Measurements from ENCODE around the gene RLBP1. TPM values are rescaled to one million over a fixed set of nuclear protein-coding genes. Genes with fewer than 3 reads are reported as not detected.
"Not testable (repeated sequence)": the region's sequence is repeated elsewhere in the genome, so short reads cannot be mapped to it uniquely, and the experiment has no call there.

RLBP1 gene
- total and polyA plus RNA-seq, 7 donors, result 0.03 TPM; not detected in 6

- Histone ChIP-seq H3K36me3 (ENCODE audit: insufficient read depth in 1 of 2, low read depth in 1 of 2) (no peaks in the 10 kb centered on the region), H3K4me3 (peak within 1 kb of the TSS; percentile 79), H3K4me1 (peaks cover 8% of the 10 kb centered on the region), H3K27ac (no peak within 1 kb of the TSS), H3K27me3 (ENCODE audit: insufficient read depth in 3 of 3, low read length in 2 of 3) (no peaks in the 10 kb centered on the region), H3K9me3 (no peaks in the 10 kb centered on the region)
- peak; percentile 98 to 100 (median 100) for ATAC-seq
- WGBS, 3 donors, result 0 to 1% (median 1%) methylated on average over 69 of the region's 69 CpGs
- DNase-seq, result peak; percentile 94 to 98
- TF ChIP-seq CTCF (IDR thresholded peaks at IDR 0.05), result peak; percentile 41
- intact Hi-C loops (cut with DNase I), result no loop called here
These were observed 22.6 kb upstream of the RLBP1 start, which contains the start of gene FANCI for GRCh38 chr15:89243691-89244573. Gene FANCI, plus strand, starts transcription at chr15:89243979. Its CDS starts 3,669 bp downstream, at chr15:89247648.

GRCh38 chr15:89243046-89243690, 21.8 kb upstream of the RLBP1 start:
- WGBS, 3 donors, result 26 to 31% (median 29%) methylated on average over 20 of the region's 20 CpGs
- Histone ChIP-seq H3K4me1 (peaks cover 8% of the 10 kb centered on the region), H3K27ac (no peak overlapping the region), H3K4me3 (peak overlapping the region; percentile 79), H3K36me3 (ENCODE audit: insufficient read depth in 1 of 2, low read depth in 1 of 2) (no peaks in the 10 kb centered on the region), H3K27me3 (ENCODE audit: insufficient read depth in 3 of 3, low read length in 2 of 3) (no peaks in the 10 kb centered on the region), H3K9me3 (no peaks in the 10 kb centered on the region)
- intact Hi-C loops (cut with DNase I), result no loop called here
- peak in 3 of 4 donors; percentile 9 to 62 (median 25) for ATAC-seq
- TF ChIP-seq CTCF (IDR thresholded peaks at IDR 0.05), result no peak
- DNase-seq, result peak in 1 of 2 donors; percentile 57

GRCh38 chr15:89239883-89240810, 18.8 kb upstream of the RLBP1 start:
- H3K4me3 ChIP-seq; H3K36me3 ChIP-seq (ENCODE audit: insufficient read depth in 1 of 2, low read depth in 1 of 2); H3K27ac ChIP-seq; intact Hi-C loops (cut with DNase I); H3K4me1 ChIP-seq; H3K9me3 ChIP-seq; ATAC-seq; DNase-seq; H3K27me3 ChIP-seq (ENCODE audit: insufficient read depth in 3 of 3, low read length in 2 of 3): not testable (repeated sequence)
- 89 to 91% (median 90%) methylated on average over 12 of the region's 12 CpGs for WGBS, 3 donors

- ATAC-seq (no peak), DNase-seq (no peak)
- no peaks in the 10 kb centered on the region for H3K27me3 ChIP-seq (ENCODE audit: insufficient read depth in 3 of 3, low read length in 2 of 3)
- H3K4me3 ChIP-seq, result no peak overlapping the region
- H3K4me1 ChIP-seq, result no peaks in the 10 kb centered on the region
- no peaks in the 10 kb centered on the region for H3K9me3 ChIP-seq
- H3K27ac ChIP-seq, result no peak overlapping the region
- H3K36me3 ChIP-seq (ENCODE audit: insufficient read depth in 1 of 2, low read depth in 1 of 2), result no peaks in the 10 kb centered on the region
- TF ChIP-seq CTCF (IDR thresholded peaks at IDR 0.05), result no peak
- intact Hi-C loops (cut with DNase I), result no loop called here
These were observed 10.5 kb upstream of the RLBP1 start for GRCh38 chr15:89231832-89232231.
